NCI-H1930 (cell line): ENCODE results near the gene OR2T8.

ENCODE experiments used
- DNase-seq, 2 experiments: peaks; one replicate each; lab custom pipeline; 2025; lab: John Stamatoyannopoulos, UW

OR2T8 gene, protein sequence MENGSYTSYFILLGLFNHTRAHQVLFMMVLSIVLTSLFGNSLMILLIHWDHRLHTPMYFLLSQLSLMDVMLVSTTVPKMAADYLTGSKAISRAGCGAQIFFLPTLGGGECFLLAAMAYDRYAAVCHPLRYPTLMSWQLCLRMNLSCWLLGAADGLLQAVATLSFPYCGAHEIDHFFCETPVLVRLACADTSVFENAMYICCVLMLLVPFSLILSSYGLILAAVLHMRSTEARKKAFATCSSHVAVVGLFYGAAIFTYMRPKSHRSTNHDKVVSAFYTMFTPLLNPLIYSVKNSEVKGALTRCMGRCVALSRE

DNA sequence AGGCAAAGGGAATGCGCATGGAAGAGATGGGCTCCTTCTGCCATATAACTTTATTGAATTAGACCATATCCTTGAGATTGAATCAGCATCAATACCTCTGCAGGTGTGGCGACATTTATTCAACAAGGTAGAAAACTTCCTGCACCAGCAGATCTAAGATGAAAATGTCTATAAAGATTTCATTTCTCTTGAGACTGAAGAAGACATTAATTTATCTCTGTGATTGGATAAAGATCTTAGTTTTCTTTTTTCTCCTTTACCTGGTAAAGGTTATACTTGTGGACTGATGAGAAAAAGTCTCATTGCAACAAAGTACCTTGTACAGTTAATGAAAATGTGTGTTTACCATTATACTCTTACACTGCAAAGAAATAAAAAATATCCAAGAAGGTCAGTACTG lies at the start of gene OR2T8:
TSS of gene OR2T8 (plus strand) at position 301 of the 400 bp plus-strand sequence. CDS start 766 bp downstream, outside the sequence.
- no peak for DNase-seq

DNA sequence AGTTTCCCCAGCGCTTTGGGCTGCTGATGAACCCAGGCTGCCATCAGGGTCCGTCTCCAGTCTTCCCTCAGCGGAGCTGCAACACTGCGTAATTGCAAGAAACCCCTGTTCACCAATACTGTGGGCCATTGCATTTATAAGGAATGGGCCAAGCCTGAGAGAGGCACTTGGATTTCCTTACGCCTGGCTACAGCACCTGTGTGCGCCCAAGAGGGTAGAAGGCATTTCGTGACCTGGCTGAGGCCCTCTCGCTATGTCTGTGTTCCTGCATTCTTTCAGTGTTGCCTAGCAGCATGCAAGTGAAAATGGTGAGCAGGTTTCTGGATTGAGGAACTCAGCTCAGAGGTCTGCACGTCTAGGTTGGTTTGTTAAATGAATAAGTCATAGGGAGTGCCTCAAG lies 36.7 kb upstream of the OR2T8 start:
- no peak for DNase-seq

DNA sequence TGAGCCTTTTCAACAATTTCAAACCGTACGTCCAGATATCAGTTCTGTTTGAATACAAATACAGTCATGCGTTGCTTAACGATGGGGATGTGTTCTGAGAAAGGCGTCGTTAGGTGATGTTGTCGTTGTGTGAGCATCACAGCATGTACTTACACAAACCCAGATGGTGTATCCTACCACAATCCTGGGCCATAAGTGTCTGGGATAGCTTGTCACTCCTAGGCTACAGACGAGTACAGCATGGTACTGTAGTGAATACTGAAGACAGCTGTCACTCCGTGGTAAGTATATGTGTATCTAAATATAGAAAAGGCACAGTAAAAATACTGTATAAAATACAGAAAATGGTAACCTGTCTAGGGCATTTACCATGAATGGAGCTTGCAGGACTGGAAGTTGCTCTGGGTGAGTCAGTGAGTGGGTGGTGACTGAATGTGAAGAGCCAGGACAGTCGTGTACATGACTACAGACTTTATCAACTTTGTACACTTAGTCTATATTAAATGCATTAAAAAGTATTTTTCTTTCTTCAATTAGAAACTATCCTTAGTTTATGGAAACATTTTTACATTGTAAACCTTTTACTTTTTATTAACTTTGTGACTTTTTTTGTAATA lies 35.1 kb upstream of the OR2T8 start:
- no peak for DNase-seq

DNA sequence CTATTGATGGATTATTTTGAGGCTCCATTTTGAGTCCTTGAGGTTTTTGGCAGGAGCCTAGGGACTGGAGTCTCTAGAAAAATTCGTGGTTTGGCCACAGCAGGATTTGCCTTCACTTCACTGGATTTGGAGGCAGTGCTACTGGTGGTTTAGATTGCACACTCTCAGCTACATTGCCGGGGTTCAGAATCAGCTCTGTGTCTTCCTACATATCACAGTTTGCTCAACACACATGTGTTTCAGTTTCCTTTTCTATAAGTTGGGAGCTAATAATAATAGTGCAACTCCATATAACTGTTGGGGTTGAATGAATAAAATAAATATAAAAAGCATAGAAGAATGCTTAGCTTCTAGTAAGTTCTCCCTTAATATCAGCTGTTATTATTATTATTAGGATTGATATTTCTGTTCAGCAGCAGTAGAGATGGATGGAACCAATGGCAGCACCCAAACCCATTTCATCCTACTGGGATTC lies 24.9 kb upstream of the OR2T8 start, which contains the start of gene OR2W3:
TSS of gene OR2W3 (plus strand) at position 425 of the 475 bp plus-strand sequence. CDS start at position 425, 0 bp downstream.
- DNase-seq, result no peak

GRCh38 chr1:247895976-247896375 lies 24.1 kb upstream of the OR2T8 start:
- DNase-seq, result no peak

DNA sequence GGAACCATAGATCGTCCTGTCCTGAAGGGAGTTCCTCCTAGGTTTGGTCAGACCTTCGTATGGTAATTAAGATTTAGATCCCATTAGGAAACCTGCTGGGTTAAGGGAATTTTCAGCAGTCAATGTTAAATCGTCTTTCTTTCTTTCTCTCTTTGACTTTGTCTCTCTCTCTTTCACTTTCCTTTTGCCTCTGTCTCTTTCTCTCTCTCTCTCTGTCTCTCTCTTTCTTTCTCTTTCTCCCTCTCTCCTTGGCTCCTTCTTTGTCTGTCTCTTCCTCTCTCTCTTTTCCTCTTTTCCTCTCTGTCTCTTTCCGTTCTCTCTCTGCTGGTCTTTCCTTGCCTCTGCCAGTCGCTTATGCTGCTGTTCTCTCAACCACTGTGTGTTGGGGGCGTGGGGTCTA lies 15.9 kb upstream of the OR2T8 start:
- DNase-seq, result no peak

DNA sequence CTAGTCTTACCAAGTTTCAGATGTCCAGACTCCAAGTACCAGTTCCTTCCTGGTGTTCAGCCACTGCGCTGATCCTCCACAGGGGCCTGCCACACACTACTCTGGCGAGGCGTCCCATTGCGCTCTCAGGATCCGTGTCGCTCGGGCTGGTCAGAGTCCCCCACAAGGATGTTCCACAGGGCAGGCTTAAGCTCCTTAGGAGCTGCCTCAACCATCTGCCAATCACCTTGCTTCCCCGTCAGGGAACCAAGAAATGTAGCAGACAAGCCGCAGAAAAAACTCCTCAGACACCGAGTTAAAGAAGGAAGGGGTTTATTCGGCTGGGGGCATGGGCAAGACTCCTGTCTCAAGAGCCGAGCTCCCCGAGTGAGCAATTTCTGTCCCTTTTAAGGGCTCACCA lies 14.9 kb upstream of the OR2T8 start:
- DNase-seq, result no peak

GRCh38 chr1:247905910-247906503 lies 14.0 kb upstream of the OR2T8 start:
- DNase-seq, result no peak

- no peak for DNase-seq
These were observed 13.5 kb upstream of the OR2T8 start for GRCh38 chr1:247906504-247907047.

- DNase-seq, result no peak
These were observed 11.3 kb upstream of the OR2T8 start for GRCh38 chr1:247908766-247909165.

- peak; percentile 4 to 39 for DNase-seq
These were observed 6.3 kb upstream of the OR2T8 start for GRCh38 chr1:247913786-247914185.

DNA sequence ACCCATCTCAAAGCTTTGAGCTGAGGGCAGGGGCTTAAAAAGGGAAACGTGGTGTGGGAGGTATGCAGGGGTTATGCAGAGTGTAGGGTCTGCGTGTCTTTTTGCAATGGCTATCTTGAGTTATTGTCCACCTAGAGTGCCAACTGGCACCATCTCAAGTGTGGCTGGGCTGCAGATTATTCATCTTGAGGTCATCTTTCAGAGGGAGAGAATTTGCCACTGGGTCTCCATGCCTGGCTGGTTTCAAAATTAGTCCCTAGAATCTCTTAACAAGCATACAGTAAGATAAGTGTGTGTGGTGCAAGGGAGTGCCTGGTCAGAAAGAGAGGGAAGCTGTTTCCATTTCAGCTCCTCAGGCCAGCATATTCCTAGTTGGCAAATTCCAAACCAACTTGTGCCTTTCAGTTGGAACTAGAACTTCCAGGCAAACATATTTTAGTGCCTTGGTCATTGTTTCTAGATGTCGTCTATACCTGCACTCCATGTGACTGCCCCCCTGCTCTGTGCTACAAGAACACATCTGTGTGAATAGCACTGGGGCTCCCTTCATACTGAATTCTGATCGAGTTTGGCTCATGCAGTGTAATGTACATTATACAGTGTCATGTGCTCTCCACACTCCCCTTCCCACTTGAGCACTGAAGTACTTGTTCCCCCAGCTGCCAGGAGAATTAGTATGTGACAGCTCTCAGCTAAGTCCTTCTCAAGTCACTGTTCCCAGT lies 5.0 kb upstream of the OR2T8 start:
- no peak for DNase-seq

DNA sequence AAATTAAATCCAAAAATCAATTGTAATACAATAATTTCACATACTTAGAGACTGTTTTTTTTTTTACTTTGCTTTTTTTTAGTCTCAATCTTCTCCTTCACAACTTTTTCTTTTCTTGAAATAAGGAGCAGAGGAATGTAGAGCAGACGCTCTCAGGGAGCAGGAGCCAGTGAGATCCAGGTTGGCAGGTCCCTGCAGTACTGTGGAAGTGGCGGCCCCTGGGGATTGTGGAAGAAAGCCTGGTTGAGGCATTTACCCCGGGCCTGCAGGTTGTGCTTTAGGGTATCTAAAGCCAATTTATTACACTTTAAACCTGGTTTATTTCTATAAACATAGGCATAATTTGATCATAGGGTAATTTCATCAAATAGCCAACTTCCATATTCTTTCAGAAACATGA lies 3.9 kb downstream of the OR2T8 start:
- no peak for DNase-seq

- DNase-seq, result no peak
These were observed 4.8 kb downstream of the OR2T8 start, which contains the start of gene OR2AJ1 for GRCh38 chr1:247924868-247925267. Gene OR2AJ1 (plus strand): TSS chr1:247924889. CDS start chr1:247933769, 8,880 bp downstream.

DNA sequence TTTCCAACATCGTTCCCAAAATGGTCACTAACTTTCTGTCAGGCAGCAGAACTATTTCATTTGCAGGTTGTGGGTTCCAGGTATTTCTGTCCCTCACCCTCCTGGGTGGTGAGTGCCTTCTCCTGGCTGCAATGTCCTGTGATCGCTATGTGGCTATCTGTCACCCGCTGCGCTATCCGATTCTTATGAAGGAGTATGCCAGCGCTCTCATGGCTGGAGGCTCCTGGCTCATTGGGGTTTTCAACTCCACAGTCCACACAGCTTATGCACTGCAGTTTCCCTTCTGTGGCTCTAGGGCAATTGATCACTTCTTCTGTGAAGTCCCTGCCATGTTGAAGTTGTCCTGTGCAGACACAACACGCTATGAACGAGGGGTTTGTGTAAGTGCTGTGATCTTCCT lies 13.9 kb downstream of the OR2T8 start:
- no peak for DNase-seq

DNA sequence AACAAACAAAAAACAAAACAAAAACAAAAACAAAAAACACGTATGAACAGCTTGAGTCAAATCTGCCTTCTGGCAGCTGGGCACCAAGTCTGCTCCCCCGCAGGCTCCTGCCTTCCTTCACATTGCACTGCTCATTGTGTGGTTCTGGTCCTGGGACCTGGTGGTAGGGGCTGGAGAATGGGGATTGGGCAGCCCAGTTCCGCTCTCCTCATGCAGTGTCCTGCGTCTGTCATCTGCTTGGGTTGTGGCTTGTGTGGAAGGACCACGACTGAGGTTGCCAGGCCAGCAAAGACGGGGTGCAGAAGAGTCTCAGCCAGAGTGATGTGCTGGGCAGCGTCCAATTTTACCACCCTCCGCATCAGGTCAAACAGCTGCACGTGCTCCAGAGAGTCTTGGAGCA lies 15.7 kb downstream of the OR2T8 start:
- DNase-seq, result no peak

- no peak for DNase-seq
These were observed 16.4 kb downstream of the OR2T8 start for GRCh38 chr1:247936415-247936814.

DNA sequence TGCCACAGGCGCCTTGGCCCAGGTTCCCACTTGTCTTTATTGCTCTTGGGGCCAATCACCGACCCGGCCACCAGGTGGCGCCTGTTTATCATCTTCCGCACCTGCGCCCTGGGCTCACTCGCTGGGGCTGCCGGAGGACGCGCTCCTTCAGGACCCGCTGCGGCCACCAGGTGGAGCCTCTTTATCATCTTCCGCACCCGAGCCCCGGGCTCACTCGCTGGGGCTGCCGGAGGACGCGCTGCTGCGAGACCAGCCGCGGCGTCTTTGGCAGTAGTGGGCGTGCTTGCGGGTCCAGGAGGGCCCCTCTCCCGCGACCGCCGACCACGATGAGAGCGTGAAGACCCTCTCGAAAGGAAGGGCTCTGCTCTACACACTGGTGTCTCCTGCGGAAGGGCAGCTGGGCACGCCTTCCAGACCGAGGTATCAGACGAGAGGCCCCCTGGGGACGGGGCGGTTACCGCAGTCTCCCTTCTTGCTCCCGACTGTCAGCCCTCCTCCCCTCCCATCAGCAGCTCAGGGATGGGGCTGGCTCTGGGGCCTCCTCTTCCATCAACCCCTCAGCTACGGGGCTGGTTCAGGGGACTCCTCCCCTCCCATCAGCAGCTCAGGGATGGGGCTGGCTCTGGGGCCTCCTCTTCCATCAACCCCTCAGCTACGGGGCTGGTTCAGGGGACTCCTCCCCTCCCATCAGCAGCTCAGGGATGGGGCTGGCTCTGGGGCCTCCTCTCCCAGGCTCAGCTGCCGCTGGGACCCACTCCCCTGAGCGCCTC lies 17.1 kb downstream of the OR2T8 start:
- DNase-seq, result peak; percentile 90 to 92

- DNase-seq, result no peak
These were observed 22.6 kb downstream of the OR2T8 start for GRCh38 chr1:247942624-247943023.

DNA sequence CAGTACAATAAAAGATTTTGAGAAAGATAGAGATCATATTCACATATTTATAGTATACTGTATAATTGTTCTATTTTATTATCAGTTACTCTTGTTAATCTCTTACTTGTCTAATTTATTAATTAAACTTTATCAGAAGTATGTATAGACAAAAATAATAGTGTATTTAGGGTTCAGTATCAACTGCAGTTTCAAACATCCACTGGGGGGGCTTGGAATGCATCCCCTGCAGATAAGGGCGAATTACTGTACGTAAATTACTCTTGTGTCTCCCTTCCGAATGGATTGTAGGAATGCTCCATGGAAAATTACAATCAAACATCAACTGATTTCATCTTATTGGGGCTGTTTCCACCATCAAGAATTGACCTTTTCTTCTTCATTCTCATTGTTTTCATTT lies 28.5 kb downstream of the OR2T8 start, which contains the start of gene OR2L8:
TSS of gene OR2L8 (plus strand) at position 301 of the 400 bp plus-strand sequence. CDS start at position 301, 0 bp downstream.
- DNase-seq, result no peak

DNA sequence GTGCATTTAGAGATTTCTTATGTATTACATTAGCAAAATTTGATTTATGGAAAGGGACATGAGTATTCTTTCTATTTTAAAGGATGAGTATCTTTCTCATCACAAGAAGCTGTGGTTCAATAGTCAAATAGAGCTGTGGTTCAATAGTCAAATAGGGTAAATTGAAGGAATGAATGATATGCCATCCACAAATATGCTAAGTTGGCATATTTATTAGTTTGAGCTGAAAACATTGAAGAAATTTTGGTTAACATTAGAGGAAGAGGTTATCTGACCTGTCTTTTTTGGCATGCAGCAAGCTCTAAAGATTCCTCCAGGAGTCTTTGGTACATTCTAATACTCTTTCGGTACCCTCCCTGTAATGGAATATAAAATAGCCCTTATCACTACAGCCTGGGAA lies 33.4 kb downstream of the OR2T8 start:
- DNase-seq, result no peak
